ENCODE data around the gene AOPEP.

Gene AOPEP

DNA sequence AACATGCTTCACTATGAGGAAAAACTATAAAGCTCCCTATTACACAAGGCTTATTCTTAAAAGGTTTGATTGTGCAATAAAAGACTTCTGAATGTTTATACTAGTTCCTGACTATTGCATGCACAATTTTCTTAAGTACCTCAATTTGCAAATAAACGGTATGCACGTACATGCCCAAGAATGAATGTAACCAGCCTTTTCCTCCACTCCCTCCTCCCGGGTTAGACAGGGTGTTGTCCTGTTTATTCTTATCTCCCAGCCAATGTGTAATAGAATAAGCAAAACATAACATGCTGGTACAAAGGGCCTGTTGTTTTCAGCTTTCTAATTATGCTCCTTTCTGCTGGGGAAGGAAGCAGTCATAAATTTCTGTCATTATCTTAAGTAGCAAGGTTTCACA lies 79.1 kb downstream of the AOPEP start (continued):
- TF ChIP-seq, protein P1, sequence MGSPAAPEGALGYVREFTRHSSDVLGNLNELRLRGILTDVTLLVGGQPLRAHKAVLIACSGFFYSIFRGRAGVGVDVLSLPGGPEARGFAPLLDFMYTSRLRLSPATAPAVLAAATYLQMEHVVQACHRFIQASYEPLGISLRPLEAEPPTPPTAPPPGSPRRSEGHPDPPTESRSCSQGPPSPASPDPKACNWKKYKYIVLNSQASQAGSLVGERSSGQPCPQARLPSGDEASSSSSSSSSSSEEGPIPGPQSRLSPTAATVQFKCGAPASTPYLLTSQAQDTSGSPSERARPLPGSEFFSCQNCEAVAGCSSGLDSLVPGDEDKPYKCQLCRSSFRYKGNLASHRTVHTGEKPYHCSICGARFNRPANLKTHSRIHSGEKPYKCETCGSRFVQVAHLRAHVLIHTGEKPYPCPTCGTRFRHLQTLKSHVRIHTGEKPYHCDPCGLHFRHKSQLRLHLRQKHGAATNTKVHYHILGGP (tag by site-specific recombination; IDR thresholded peaks at IDR 0.05), result 0 out of 2 replicates have a peak, but pooled peaks have one; percentile 50
- no peak for TF ChIP-seq SALL2 (tag by site-specific recombination; IDR thresholded peaks at IDR 0.05; ENCODE audit: borderline replicate concordance)
- TF ChIP-seq ZNF394 (tag by site-specific recombination; IDR thresholded peaks at IDR 0.05; ENCODE audit: borderline replicate concordance), result no peak
- no peak for TF ChIP-seq ZNF549 (tag by site-specific recombination; IDR thresholded peaks at IDR 0.05)
- TF ChIP-seq ZNF830 (tag by site-specific recombination; IDR thresholded peaks at IDR 0.05; ENCODE audit: low read depth), result no peak
- TF ChIP-seq ZFHX2 (tag by site-specific recombination; conservative IDR thresholded peaks at IDR 0.05), result no peak
- 0 out of 2 replicates have a peak, but pooled peaks have one; percentile 34 for TF ChIP-seq MZF1 (tag by site-specific recombination; IDR thresholded peaks at IDR 0.05; ENCODE audit: borderline replicate concordance)
- TF ChIP-seq, protein P2, sequence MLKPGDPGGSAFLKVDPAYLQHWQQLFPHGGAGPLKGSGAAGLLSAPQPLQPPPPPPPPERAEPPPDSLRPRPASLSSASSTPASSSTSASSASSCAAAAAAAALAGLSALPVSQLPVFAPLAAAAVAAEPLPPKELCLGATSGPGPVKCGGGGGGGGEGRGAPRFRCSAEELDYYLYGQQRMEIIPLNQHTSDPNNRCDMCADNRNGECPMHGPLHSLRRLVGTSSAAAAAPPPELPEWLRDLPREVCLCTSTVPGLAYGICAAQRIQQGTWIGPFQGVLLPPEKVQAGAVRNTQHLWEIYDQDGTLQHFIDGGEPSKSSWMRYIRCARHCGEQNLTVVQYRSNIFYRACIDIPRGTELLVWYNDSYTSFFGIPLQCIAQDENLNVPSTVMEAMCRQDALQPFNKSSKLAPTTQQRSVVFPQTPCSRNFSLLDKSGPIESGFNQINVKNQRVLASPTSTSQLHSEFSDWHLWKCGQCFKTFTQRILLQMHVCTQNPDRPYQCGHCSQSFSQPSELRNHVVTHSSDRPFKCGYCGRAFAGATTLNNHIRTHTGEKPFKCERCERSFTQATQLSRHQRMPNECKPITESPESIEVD (tag by site-specific recombination; IDR thresholded peaks at IDR 0.05), result peak; percentile 85
- no peak for TF ChIP-seq ZNF777 (tag by site-specific recombination; IDR thresholded peaks at IDR 0.05; ENCODE audit: borderline replicate concordance)
- peak; percentile 94 for TF ChIP-seq ZBTB44 (tag by site-specific recombination; IDR thresholded peaks at IDR 0.05)
- no peak for TF ChIP-seq ZNF211 (tag by site-specific recombination; IDR thresholded peaks at IDR 0.05; ENCODE audit: low read depth)
- no peak for TF ChIP-seq ZNF654 (tag by site-specific recombination; IDR thresholded peaks at IDR 0.05; ENCODE audit: low read depth)
- no peak for TF ChIP-seq ZNF221 (tag by site-specific recombination; IDR thresholded peaks at IDR 0.05; ENCODE audit: borderline replicate concordance)

GRCh38 chr9:94806307-94806893 lies 79.9 kb downstream of the AOPEP start:
- POLR2A ChIA-PET, result interaction anchor here (1.3 kb wide), 1 partner anchor 10 kb away, joined by 3 read pairs; no protein-coding TSS in a partner anchor
- CTCF ChIA-PET, result interaction anchor here (0.7 to 1.4 kb wide), 3 partner anchors 78 to 321 kb away, joined by 3 to 6 read pairs (median 3); no protein-coding TSS in a partner anchor
- Histone ChIP-seq H3K4me1 (ENCODE audit: control insufficient read depth, insufficient read depth, low read length) (peaks cover 15% of the 10 kb centered on the region), H3K4me3 (ENCODE audit: low read depth, low read length) (no peak overlapping the region), H3K9me3 (ENCODE audit: control insufficient read depth, insufficient read depth, low read depth, low read length) (no peaks in the 10 kb centered on the region), H3K36me3 (ENCODE audit: control insufficient read depth in 2 of 2, insufficient read depth in 1 of 2, low read length in 2 of 2) (peaks cover 0 to 7% of the 10 kb centered on the region in 2 experiments; a peak in 1 of 3 replicates), H3K27ac (ENCODE audit: extremely low read depth, low read depth, low read length) (peak overlapping the region; percentile 39; the same call in 1 of the 2 replicates)
- TF ChIP-seq ZNF223 (tag by site-specific recombination; IDR thresholded peaks at IDR 0.05) (no peak), SETDB1 (IDR thresholded peaks at IDR 0.05; ENCODE audit: insufficient read length, low read length) (no peak), ZNF350 (tag by site-specific recombination; IDR thresholded peaks at IDR 0.05) (no peak), KLF7 (tag by site-specific recombination; IDR thresholded peaks at IDR 0.05; ENCODE audit: borderline replicate concordance) (no peak), ZNF555 (tag by site-specific recombination; conservative IDR thresholded peaks at IDR 0.05) (no peak), ZNF596 (tag by site-specific recombination; IDR thresholded peaks at IDR 0.05) (no peak), ZNF24 (tag by site-specific recombination; IDR thresholded peaks at IDR 0.05) (no peak), WT1 (tag by site-specific recombination; IDR thresholded peaks at IDR 0.05) (no peak), ZNF658 (tag by site-specific recombination; IDR thresholded peaks at IDR 0.05) (no peak), ZNF701 (tag by site-specific recombination; IDR thresholded peaks at IDR 0.05) (no peak), ZNF174 (tag by site-specific recombination; IDR thresholded peaks at IDR 0.05) (no peak), HIC1 (tag by site-specific recombination; IDR thresholded peaks at IDR 0.05) (no peak)
- TF ChIP-seq, protein P3, sequence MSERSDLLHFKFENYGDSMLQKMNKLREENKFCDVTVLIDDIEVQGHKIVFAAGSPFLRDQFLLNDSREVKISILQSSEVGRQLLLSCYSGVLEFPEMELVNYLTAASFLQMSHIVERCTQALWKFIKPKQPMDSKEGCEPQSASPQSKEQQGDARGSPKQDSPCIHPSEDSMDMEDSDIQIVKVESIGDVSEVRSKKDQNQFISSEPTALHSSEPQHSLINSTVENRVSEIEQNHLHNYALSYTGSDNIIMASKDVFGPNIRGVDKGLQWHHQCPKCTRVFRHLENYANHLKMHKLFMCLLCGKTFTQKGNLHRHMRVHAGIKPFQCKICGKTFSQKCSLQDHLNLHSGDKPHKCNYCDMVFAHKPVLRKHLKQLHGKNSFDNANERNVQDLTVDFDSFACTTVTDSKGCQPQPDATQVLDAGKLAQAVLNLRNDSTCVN (tag by site-specific recombination; optimal IDR thresholded peaks at IDR 0.05), result no peak

All from HEK293 (cell line).